GM18873 (cell line): ENCODE data around the gene MICALL2.

ENCODE experiments used
- ATAC-seq: cut with Tn5 transposase; IDR thresholded peaks from one replicate; pipeline ENCODE4 v1.9.1; 2021; ENCODE audit warnings: mild to moderate bottlenecking, moderate library complexity, moderate number of reproducible peaks; ENCODE audit not compliant: unreplicated experiment, low FRiP score

Gene MICALL2

DNA sequence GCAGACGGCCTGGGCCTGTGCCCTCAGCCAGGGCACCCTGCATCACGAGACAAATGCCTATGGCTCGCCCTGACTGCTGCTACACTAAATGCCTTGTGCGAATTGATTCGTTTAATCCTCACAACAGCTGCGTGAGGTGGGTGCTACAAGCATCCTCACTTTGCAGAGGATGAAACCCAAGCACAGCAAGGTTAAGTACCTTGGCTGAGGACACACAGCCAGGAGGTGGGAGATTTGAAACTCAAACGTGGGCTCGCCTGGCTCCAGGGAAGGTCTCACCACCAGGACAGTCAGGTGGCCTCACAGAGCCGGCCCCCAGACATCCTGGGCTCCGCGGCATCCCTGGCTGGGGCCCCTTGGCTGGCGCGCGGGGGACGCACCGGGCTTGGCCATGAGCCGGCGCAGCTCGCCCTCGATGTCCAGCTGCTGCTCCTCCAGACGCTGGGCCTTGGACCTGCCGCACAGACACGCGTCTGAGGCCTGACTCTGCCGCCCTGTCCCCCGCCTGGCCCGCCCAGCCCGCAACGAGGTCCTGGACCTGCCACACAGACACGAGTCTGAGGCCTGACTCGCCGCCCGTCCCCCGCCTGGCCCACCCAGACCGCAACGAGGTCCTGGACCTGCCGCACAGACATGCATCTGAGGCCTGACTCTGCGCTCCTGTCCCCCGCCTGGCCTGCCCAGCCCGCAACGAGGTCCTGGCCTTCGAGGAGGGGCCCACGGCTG lies 22.0 kb downstream of the MICALL2 start:
- no peak for ATAC-seq

DNA sequence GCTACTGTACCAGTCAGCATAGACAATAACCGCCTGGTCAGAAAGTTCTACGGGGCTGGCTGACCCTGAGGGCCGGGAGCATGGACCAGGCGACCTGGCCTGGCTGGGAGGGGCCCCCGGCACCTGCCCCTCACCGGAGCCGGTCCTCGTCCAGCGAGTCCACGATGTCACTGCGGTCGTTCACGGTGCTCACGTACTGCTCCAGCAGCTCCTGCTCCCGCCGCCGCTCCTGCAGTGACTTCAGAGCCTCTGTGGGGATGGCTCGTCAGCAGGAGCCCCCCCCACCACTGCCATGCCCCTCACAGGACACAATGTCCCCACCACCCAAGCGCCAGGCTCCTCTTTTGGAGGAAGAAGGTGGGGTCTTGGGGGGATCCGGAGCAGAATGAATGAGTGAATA lies 22.7 kb downstream of the MICALL2 start:
- no peak for ATAC-seq

- ATAC-seq = no peak
These were observed 24.2 kb downstream of the MICALL2 start for GRCh38 chr7:1434891-1435670.

DNA sequence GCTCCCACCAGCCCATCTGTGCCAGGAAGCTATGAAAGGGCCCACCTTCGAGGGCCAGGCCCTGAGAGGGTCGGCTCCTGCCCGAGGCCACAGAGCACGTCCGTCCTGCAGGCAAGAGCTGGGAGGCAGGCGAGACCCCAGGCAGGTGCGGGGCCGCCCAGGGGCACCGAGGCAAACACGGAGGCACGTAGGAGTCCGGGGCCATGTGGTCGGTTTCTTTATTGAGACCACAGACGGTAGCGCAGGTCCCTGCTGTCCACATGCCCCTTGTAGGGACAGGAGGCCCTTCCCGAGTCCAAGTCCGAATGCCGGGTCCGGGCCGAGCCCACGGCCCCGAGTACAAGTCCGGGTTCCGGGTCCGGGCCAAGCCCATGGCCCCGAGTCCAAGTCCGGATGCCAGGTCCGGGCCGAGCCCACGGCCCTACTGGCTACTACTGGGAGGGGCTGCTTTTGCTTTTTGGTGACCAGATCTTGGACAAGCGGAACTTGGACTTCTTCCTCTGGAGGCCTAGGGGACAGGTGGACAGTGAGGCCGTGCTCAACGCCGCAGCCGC lies 25.0 kb downstream of the MICALL2 start:
- no peak for ATAC-seq

DNA sequence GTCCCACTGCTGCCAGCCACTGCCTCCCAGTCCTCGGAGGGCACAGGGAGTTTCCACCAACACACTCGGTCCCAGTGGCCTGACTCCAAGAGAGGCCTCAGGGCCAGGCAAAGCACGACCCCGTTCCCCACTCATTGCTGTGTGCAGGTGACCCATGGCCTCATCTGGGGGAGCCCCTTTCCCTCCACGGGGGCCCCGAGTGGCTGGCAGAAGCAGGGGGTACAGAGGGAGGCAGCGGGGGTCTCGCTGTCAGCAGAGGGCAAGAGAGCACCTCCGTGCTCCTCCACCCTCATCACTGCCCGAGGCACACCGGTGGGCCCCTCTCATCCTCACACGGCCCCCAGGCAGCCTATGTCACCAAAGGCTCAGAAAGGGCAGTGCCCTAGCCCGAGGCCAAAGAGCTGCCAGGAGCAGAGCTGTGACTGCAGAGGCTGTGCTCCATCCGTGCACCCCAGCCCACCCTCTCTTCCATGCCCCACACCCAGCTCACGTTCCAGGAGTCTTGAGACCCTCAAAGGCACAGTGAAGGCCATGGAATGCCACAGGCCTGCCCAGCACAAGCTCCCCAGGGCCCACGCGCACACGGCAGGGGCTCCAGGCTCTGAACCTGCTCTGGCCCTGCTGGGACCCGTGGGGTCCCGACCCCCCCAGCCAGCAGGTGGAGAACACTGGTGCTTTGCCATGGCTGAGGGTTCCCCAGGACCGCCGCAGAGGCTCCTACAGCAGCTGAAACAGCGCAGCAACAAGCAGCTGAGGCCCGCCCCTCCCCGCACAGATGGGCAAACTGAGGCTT lies 25.9 kb downstream of the MICALL2 start:
- ATAC-seq = no peak

GRCh38 chr7:1432411-1433082 lies 26.7 kb downstream of the MICALL2 start:
- no peak for ATAC-seq

DNA sequence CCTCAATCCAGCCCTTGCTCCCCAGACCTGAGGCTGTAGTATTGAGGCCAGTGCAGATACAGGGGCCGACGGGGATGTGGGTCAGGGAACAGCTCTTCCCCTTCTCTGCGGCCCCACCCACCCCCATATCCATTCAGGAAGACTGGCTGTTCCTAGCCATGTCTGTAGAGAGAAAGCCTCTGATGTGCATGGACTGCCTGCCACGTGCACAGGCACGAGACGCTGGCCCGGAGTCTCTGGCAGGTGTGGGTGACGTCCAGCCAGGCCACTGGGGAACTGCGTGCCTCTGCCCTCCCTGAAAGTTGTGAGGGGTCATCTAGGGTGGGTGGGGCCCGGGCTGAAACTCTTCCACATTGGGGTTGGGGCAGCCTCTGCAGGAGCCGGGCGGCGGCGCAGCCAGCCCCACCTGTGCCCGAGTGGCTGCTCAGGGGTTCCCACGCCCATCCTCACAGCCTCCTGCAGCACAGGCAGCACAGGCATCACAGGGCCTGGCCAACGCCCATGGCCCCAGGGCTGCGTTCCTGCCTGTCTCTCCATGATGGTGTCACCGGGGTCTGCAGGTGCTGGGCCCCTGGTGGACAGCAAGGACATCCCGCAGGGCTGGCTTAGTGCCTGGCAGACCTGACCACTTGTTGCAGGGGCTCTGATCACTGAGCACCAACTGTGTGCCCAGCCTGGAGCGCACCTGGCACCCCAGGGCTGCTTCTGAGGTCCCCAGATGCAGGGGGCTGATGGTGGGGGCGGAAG lies 27.5 kb downstream of the MICALL2 start:
- ATAC-seq = no peak

DNA sequence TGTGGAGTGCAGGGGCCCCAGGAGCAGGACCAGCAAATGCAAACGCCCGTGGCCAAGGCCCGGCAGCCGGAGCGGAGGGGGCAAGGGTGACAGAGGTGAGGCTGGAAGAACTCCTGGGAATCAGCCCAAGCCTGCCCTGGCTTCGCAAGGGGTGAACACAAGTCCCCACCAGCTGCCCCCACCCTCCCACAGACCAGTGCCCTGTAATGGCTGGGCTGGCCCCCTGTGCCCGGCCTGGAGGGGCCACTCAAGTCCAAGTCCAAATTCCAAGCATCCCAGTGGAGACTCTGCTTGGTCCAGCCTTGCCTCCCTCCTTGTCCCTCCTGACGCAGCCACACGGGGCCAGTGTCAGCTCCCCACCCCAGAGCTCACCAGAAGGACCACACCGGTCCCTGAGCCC lies 28.0 kb downstream of the MICALL2 start:
- ATAC-seq = no peak

DNA sequence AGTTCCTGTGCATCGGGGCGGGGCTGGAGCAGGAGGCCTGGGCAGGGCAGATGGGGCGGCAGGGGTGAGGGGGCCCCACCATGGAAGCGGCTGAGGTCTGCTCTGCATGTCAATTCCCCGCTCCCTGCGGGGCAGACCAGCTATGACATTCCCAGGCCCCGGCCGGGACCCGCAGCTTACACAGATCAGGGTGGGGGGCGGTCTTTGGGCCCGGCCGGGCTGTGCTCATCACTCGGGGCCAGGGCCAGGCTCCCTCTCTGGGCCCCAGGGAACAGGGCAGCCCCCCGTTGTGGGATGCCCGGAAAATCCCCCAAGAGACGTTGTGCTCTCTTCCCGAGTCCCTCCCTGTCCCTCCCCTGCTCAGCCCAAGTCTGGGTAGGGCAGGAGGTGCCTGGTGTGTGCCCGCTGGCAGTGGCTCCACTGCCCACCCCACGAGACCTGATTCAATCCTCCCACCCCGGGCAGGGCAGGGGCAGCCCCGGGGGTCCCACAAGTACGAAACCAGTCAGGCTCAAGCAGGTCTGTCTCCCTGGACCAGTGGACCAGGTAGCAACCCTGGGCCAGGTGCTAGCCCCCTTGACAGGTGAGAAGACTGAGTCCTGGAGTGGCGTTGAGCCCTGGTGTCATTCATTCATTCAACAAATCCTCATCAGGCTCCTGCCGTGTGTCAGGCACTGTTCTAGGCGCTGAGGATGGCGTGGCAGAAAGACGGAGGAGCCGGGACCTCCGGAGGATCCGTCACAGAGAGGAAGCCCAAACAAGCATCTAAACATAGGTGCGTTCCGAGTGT lies 29.0 kb downstream of the MICALL2 start:
- ATAC-seq = no peak

DNA sequence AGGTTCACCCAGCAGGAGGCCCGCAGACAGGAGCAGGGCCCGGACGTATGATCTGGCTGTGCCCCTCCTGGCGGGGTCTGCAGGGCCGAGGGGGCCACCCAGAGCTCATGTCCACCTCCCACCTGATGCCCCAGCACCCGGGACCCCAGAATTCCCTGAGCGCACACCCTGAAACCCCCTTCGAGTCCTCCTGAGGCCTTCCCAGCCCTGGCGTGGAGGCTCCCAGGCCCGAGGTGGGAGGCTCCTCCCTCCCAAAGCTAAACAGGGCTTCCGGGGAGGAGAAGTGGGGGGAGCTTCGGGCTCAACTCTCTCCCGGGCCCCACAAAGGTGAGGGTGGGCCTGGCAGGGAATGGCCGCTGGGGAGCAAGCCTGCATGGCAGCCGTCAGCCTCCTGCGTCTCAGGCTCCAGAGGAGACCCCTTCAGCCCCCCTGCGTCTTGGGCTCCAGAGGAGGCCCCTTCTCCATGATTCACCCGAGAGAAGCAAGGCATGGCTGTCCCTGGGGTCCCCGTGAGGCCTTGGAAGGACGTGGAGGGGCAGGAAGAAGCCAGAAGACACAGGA lies 30.2 kb downstream of the MICALL2 start:
- no peak for ATAC-seq

DNA sequence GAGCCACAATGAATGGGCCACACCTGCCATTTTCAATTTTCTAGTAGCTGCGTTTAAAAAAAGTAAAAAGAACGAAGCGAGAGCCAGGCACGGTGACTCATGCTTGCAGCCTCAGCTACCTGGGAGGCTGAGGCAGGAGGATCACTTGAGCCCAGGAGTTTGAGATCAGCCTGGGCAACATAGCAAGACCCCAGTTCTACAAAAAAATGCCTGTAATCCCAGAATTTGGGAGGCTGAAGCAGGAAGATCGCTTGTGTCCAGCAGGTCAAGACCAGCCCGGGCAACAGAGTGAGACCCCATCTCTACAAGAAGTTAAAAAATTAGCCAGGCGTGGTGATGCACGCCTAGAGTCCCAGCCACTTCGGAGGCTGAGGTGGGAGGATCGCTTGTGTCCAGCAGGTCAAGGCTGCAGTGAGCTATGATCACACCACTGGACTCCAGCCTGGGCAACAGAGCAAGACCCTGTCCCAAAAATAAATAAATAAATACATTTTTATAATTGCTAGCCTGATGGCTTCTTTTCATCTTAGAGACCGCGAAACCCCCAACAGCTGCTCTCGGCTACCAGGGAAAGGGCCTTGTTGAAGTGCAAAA lies 32.1 kb downstream of the MICALL2 start:
- ATAC-seq = no peak

DNA sequence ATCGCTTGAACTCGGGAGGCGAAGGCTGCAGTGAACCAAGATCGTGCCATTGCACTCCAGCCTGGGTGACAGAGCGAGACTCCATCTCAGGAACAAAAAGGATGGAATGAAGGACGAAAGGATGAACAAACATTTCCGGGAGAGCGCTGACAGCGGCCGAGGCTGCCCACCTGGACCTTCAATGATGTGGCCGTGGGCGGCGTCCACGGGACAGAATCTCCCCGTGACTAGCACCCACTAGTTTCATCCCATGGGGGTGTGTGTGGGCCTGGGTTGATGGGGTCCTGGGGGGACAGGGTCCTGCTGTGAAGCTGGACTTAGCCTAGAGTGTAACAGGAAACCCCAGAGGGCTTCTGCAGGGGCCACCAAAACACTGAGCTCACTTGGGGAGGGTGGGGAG lies 32.8 kb downstream of the MICALL2 start:
- no peak for ATAC-seq

GRCh38 chr7:1425292-1426136 lies 33.8 kb downstream of the MICALL2 start:
- no peak for ATAC-seq

DNA sequence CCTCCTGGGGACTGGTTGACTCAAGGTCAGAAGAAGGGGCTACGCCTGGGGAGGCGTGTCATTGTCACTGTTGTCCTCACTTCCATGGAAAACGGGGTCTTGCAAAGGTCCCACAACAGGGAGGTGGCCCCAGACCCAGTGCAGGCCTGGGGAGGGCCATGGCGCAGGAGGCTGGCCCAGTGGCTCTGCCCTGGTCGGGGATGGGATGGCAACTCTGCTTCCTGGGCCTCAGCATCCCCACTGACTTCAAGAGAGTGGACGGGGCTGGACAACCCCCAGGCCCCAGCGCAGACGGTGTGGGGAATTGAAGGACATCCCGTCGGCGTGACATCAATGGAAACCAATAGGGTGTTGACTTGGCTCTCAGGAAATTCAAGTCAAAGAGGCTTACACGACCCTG lies 35.2 kb downstream of the MICALL2 start:
- ATAC-seq = no peak

DNA sequence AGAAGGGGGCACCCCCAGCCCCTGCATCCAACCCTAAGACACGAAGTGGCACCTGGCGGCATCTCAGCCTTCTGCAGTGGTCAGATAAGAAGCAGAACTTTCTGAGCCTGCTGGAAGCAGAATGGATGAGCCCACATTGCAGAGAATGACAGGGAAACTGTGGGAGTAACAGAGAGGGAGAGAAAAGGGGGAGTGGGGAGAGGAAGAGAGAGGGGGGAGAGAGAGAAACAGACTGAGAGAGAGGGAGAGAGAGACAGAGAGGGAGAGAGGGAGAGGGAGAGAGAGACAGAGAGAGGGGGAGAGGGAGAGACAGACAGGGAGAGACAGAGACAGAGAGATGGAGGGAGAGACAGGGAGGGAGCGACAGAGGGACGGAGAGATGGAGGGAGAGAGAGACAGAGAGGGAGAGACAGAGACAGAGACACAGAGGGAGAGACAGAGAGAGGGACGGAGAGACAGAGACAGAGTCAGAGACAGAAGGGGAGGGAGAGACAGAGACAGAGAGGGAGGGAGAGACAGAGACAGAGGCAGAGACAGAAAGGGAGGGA lies 35.9 kb downstream of the MICALL2 start:
- no peak for ATAC-seq

DNA sequence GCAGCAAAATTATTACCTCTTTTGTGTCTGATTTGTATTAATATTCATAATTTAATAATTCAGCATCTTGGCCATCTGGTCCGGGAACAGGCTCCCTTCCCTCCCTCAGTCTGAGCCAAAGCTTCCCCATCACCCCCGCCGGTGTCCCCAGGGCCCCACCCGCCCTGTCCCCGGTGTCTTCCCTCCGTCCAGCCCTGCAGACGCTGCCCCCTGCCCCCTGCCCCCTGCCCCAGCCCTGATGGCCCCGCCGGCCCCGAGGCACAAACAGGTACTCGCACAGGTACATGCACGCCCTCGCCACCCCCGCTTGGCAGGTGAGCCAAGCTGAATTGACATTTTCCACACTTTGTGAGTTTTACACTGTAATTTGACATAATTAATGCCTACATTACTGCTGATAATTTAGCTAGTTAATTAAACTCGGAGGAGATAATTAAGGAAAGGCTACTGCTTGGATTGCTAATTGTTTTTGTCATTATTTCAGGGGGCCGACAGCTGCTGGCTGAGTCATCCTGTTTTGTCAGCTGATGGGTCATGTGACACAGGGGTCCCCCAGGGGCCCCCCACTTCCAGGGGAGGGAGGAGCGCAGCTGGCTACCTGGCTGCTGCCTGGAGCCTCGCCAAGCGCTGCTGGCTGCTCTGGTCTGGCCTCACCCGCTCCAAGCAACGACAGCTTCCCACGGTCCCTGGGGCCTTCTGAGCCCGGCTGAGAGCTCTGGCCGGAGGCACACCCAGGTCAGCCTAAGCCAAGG lies 36.6 kb downstream of the MICALL2 start:
- no peak for ATAC-seq
